Measurements from ENCODE around the gene AUTS2. TPM values are rescaled to one million over a fixed set of nuclear protein-coding genes. Genes with fewer than 3 reads are reported as not detected.

Gene AUTS2
- polyA plus RNA-seq, 6 donors from 2014 or later: 8.8 to 28.0 (median 20.9) TPM

DNA sequence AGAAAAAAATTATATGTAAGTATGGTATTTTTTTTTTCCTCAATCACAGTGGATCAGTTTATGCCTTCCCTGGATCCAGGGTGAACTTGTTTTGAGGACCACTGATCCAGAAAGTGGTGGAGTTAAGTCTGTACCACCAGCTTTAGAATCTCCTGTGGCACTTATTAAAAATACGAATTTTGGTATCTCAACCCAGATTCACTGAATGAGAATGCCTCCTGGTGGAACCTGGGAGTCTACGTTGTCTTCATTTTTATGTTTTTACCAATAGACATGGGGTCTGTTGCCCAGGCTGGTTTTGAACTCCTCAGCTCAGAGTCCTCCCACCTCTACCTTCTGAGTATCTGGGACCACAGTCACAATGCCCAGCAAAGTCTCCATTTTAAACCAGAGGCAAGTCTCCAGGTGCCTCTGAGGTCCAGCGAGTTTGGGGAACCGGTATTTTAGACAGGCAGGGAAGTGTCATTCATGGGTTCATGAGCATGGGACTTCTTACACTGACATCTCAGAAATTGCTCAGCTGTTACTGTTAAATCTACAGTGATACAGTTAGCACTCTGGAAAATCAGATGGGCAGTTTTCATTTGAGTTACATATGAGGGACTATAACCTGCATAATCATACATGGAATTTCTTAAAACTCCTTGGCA, 200.9 kb downstream of the AUTS2 start:
- Mint-ChIP-seq H3K4me1 (peaks cover 5 to 32% (median 7%) of the 10 kb centered on the region in 3 donors), H3K27me3 (no peaks in the 10 kb centered on the region), H3K9me3 (no peaks in the 10 kb centered on the region), H3K4me3 (peak overlapping the region in 1 of 8 donors; percentile 64), H3K27ac (peak overlapping the region in 3 of 6 donors; percentile 16 to 57 (median 37)), H3K36me3 (no peaks in the 10 kb centered on the region)
- DNase-seq (no peak), ATAC-seq (ENCODE audit: low read depth in 2 of 2) (peak; percentile 60 to 61)

GRCh38 chr7:69799990-69800389, 201.7 kb downstream of the AUTS2 start:
- no peaks in the 10 kb centered on the region for H3K36me3 Mint-ChIP-seq

DNA sequence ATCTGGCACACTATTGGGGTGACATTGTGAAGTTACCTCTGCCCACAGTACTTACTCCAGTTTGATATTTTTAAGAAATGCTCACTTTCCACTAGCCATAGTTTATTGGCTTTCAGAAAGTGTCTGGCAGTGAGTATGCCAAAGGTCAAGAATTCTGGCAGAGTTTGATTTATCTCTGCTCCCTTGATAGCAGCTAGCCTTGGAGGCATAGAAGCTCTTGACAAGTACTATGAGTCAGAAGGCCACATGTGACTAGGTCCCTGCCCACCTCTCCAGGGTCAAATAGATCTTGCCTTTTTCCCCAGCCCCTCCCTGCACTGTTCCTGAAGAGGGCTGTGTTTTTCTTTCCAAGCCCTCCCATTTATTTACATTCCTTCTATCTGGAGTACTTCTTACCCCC, 202.2 kb downstream of the AUTS2 start:
- ATAC-seq (ENCODE audit: low read depth in 2 of 2) (no peak), DNase-seq (no peak)
- no peak overlapping the region for H3K4me3 Mint-ChIP-seq
- H3K27me3 Mint-ChIP-seq: no peaks in the 10 kb centered on the region
- H3K36me3 Mint-ChIP-seq: no peaks in the 10 kb centered on the region
- peaks cover 5 to 41% (median 7%) of the 10 kb centered on the region in 3 donors for H3K4me1 Mint-ChIP-seq
- H3K9me3 Mint-ChIP-seq: no peaks in the 10 kb centered on the region
- H3K27ac Mint-ChIP-seq: peak overlapping the region in 1 of 6 donors; percentile 18

More at GRCh38 chr7:69799990-69800389, 201.7 kb downstream of the AUTS2 start:
- Mint-ChIP-seq H3K27me3 (no peaks in the 10 kb centered on the region), H3K4me3 (no peak overlapping the region), H3K27ac (no peak overlapping the region), H3K4me1 (peaks cover 5 to 38% (median 7%) of the 10 kb centered on the region in 3 donors), H3K9me3 (no peaks in the 10 kb centered on the region)
- ATAC-seq (ENCODE audit: low read depth in 2 of 2) (no peak), DNase-seq (no peak)

GRCh38 chr7:69801729-69802682, 203.7 kb downstream of the AUTS2 start:
- H3K36me3 Mint-ChIP-seq: no peaks in the 10 kb centered on the region
- H3K27me3 Mint-ChIP-seq: no peaks in the 10 kb centered on the region
- ATAC-seq (ENCODE audit: low read depth in 2 of 2): no peak
- DNase-seq: no peak
- no peaks in the 10 kb centered on the region for H3K9me3 Mint-ChIP-seq
- no peak overlapping the region for H3K4me3 Mint-ChIP-seq
- H3K27ac Mint-ChIP-seq: no peak overlapping the region
- peaks cover 4 to 34% (median 5%) of the 10 kb centered on the region in 3 donors for H3K4me1 Mint-ChIP-seq

- H3K4me1 Mint-ChIP-seq: peaks cover 3 to 34% (median 5%) of the 10 kb centered on the region in 3 donors
- ATAC-seq (ENCODE audit: low read depth in 2 of 2) (no peak), DNase-seq (no peak)
- peak overlapping the region in 1 of 6 donors; percentile 29 for H3K27ac Mint-ChIP-seq
- H3K4me3 Mint-ChIP-seq: no peak overlapping the region
- no peaks in the 10 kb centered on the region for H3K9me3 Mint-ChIP-seq
- no peaks in the 10 kb centered on the region for H3K36me3 Mint-ChIP-seq
- no peaks in the 10 kb centered on the region for H3K27me3 Mint-ChIP-seq
Observed at GRCh38 chr7:69803699-69804516, 205.6 kb downstream of the AUTS2 start.

DNA sequence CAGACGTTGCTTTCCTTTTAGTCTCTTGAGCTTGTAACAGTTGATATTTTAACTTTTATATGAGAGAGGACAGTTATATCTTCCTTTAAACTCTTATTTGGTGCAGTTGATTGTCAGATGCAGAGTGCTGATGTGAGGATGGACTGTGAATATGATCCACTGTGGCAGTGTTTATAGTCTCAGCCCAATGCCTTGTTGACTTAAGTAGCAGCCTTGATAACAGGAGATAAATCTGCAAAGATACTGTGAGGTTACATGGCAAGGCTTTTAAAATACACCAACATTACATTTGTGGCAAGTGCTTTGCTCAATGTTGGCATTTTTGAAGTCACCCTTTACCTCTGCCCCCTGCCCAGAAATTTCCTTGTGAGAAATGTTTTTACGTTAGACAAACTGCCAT, 206.7 kb downstream of the AUTS2 start:
- no peak overlapping the region for H3K4me3 Mint-ChIP-seq
- no peaks in the 10 kb centered on the region for H3K36me3 Mint-ChIP-seq
- peak overlapping the region in 2 of 6 donors; percentile 20 to 29 for H3K27ac Mint-ChIP-seq
- DNase-seq (no peak), ATAC-seq (ENCODE audit: low read depth in 2 of 2) (no peak)
- H3K27me3 Mint-ChIP-seq: no peaks in the 10 kb centered on the region
- H3K4me1 Mint-ChIP-seq: peaks cover 0 to 25% (median 5%) of the 10 kb centered on the region in 3 donors
- H3K9me3 Mint-ChIP-seq: no peaks in the 10 kb centered on the region

- Mint-ChIP-seq H3K27me3 (no peaks in the 10 kb centered on the region), H3K4me3 (no peak overlapping the region), H3K4me1 (peaks cover 0 to 21% (median 5%) of the 10 kb centered on the region in 3 donors), H3K36me3 (no peaks in the 10 kb centered on the region), H3K27ac (no peak overlapping the region), H3K9me3 (no peaks in the 10 kb centered on the region)
- ATAC-seq (ENCODE audit: low read depth in 2 of 2) (no peak), DNase-seq (no peak)
Observed at GRCh38 chr7:69808391-69808790, 210.1 kb downstream of the AUTS2 start.

DNA sequence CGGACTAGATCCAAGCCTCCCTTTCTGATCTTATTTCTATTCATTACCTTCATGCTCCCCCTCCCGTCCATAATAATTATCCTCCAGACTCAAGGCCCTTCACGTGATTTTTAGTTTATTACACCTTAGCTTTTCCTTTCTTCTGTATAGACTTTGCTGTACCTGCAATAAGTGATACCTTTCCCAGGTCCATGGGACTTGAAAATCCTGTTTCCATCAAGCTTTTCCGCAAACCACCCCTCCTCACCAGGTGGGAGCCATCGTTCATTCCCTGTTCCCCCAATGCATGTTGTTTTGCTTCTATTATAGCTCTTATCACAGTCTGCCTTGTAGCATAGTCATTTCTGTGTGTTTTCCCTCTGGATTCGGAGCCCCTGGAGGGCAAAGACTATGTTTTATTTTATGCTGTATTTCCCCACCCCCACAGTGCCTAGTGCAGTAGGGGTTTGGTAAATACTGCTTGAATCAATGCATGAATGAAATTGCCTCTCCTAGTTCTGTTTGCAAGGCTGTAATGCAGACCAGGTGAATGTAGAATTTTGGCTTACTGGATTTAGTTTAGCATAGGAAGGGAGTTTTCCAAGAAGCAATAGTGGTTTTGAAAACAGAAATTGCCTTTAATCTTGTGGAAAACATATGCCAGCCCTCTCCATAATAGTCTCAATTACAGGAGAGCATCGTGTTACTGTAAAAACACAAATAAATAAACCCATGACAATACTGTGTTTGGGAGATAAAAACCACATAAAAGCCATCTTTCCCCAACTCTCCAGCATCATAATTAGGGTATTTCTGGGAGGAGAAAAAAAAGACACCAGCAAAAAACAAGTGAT, 213.4 kb downstream of the AUTS2 start:
- Mint-ChIP-seq H3K27ac (peak overlapping the region in 1 of 6 donors; percentile 31), H3K36me3 (no peaks in the 10 kb centered on the region), H3K4me3 (no peak overlapping the region), H3K27me3 (no peaks in the 10 kb centered on the region), H3K4me1 (peaks cover 0 to 6% (median 5%) of the 10 kb centered on the region in 3 donors), H3K9me3 (no peaks in the 10 kb centered on the region)
- ATAC-seq (ENCODE audit: low read depth in 2 of 2) (no peak), DNase-seq (no peak)

- H3K4me1 Mint-ChIP-seq: peaks cover 0 to 13% (median 5%) of the 10 kb centered on the region in 3 donors
- no peak for ATAC-seq (ENCODE audit: low read depth in 2 of 2)
- H3K27ac Mint-ChIP-seq: peak overlapping the region in 2 of 6 donors; percentile 21 to 55
- no peaks in the 10 kb centered on the region for H3K36me3 Mint-ChIP-seq
- no peaks in the 10 kb centered on the region for H3K27me3 Mint-ChIP-seq
- H3K9me3 Mint-ChIP-seq: no peaks in the 10 kb centered on the region
- no peak overlapping the region for H3K4me3 Mint-ChIP-seq
- DNase-seq: no peak
Observed at GRCh38 chr7:69812756-69813155, 214.5 kb downstream of the AUTS2 start.

- Mint-ChIP-seq H3K36me3 (no peaks in the 10 kb centered on the region), H3K27ac (peak overlapping the region in 2 of 6 donors; percentile 3 to 16), H3K9me3 (no peaks in the 10 kb centered on the region), H3K27me3 (no peaks in the 10 kb centered on the region), H3K4me3 (no peak overlapping the region), H3K4me1 (peaks cover 0 to 17% (median 5%) of the 10 kb centered on the region in 3 donors)
- ATAC-seq (ENCODE audit: low read depth in 2 of 2) (no peak), DNase-seq (no peak)
Observed at GRCh38 chr7:69813637-69814240, 215.5 kb downstream of the AUTS2 start.

GRCh38 chr7:69814421-69814962, 216.2 kb downstream of the AUTS2 start:
- no peaks in the 10 kb centered on the region for H3K36me3 Mint-ChIP-seq
- ATAC-seq (ENCODE audit: low read depth in 2 of 2): no peak
- H3K4me3 Mint-ChIP-seq: no peak overlapping the region
- peaks cover 0 to 17% (median 5%) of the 10 kb centered on the region in 3 donors for H3K4me1 Mint-ChIP-seq
- H3K27ac Mint-ChIP-seq: peak overlapping the region in 1 of 6 donors; percentile 3
- DNase-seq: no peak
- H3K27me3 Mint-ChIP-seq: no peaks in the 10 kb centered on the region
- H3K9me3 Mint-ChIP-seq: no peaks in the 10 kb centered on the region

GRCh38 chr7:69816501-69816900, 218.2 kb downstream of the AUTS2 start:
- DNase-seq (no peak), ATAC-seq (ENCODE audit: low read depth in 2 of 2) (no peak)
- no peaks in the 10 kb centered on the region for H3K36me3 Mint-ChIP-seq
- H3K4me3 Mint-ChIP-seq: no peak overlapping the region
- H3K9me3 Mint-ChIP-seq: no peaks in the 10 kb centered on the region
- no peaks in the 10 kb centered on the region for H3K27me3 Mint-ChIP-seq
- no peak overlapping the region for H3K27ac Mint-ChIP-seq
- peaks cover 0 to 22% (median 9%) of the 10 kb centered on the region in 3 donors for H3K4me1 Mint-ChIP-seq

Measured in naive B cell (primary cell).